PC-3 (cell line): ENCODE data around the gene DCUN1D1.

Experiments used
- EZH2 ChIP-seq: fragments of 300-600 bp; sonication (generic); IDR thresholded peaks from one replicate; pipeline ENCODE4 v1.6.1; 2017; ENCODE audit warnings: antibody characterized with exemption, mild to moderate bottlenecking, low read length; ENCODE audit not compliant: unreplicated experiment
- TF ChIP-seq, protein P1 (sequence below): fragments of 300-600 bp; sonication (generic); conservative IDR thresholded peaks from 2 replicates; pipeline ENCODE4 v1.5.1; 2017; ENCODE audit warnings: antibody characterized with exemption, low read depth, mild to moderate bottlenecking, low read length

GRCh38 chr3:182965861-182966366 is 14.4 kb downstream of the DCUN1D1 start:
- no peak for TF ChIP-seq EZH2
- TF ChIP-seq, protein P1, sequence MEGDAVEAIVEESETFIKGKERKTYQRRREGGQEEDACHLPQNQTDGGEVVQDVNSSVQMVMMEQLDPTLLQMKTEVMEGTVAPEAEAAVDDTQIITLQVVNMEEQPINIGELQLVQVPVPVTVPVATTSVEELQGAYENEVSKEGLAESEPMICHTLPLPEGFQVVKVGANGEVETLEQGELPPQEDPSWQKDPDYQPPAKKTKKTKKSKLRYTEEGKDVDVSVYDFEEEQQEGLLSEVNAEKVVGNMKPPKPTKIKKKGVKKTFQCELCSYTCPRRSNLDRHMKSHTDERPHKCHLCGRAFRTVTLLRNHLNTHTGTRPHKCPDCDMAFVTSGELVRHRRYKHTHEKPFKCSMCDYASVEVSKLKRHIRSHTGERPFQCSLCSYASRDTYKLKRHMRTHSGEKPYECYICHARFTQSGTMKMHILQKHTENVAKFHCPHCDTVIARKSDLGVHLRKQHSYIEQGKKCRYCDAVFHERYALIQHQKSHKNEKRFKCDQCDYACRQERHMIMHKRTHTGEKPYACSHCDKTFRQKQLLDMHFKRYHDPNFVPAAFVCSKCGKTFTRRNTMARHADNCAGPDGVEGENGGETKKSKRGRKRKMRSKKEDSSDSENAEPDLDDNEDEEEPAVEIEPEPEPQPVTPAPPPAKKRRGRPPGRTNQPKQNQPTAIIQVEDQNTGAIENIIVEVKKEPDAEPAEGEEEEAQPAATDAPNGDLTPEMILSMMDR: no peak
